ENCODE measurements around the gene KCNN4.
"Not testable (repeated sequence)": the region's sequence is repeated elsewhere in the genome, so short reads cannot be mapped to it uniquely, and the experiment has no call there.

DNA sequence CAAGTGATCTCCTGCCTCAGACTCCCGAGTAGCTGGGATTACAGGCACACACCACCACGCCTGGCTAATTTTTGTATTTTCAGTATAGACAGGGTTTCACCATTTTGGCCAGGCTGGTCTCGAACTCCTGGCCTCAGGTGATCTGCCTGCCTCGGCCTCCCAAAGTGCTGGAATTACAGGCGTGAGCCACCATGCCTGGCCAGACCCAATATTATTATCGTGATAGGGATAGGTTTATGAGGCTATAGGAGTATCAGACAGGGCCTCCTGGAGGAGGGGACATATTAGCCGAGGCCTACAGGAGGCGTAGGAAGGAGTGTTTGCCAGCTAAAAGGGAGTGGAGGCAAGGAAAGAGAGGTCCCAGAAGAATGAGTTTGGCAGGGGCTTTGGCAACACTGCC, 16.1 kb downstream of the KCNN4 start:
- TF ChIP-seq, protein P1, sequence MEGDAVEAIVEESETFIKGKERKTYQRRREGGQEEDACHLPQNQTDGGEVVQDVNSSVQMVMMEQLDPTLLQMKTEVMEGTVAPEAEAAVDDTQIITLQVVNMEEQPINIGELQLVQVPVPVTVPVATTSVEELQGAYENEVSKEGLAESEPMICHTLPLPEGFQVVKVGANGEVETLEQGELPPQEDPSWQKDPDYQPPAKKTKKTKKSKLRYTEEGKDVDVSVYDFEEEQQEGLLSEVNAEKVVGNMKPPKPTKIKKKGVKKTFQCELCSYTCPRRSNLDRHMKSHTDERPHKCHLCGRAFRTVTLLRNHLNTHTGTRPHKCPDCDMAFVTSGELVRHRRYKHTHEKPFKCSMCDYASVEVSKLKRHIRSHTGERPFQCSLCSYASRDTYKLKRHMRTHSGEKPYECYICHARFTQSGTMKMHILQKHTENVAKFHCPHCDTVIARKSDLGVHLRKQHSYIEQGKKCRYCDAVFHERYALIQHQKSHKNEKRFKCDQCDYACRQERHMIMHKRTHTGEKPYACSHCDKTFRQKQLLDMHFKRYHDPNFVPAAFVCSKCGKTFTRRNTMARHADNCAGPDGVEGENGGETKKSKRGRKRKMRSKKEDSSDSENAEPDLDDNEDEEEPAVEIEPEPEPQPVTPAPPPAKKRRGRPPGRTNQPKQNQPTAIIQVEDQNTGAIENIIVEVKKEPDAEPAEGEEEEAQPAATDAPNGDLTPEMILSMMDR (conservative IDR thresholded peaks at IDR 0.05; ENCODE audit: low read depth in 2 of 2): not testable (repeated sequence)
- TF ChIP-seq, protein P2, sequence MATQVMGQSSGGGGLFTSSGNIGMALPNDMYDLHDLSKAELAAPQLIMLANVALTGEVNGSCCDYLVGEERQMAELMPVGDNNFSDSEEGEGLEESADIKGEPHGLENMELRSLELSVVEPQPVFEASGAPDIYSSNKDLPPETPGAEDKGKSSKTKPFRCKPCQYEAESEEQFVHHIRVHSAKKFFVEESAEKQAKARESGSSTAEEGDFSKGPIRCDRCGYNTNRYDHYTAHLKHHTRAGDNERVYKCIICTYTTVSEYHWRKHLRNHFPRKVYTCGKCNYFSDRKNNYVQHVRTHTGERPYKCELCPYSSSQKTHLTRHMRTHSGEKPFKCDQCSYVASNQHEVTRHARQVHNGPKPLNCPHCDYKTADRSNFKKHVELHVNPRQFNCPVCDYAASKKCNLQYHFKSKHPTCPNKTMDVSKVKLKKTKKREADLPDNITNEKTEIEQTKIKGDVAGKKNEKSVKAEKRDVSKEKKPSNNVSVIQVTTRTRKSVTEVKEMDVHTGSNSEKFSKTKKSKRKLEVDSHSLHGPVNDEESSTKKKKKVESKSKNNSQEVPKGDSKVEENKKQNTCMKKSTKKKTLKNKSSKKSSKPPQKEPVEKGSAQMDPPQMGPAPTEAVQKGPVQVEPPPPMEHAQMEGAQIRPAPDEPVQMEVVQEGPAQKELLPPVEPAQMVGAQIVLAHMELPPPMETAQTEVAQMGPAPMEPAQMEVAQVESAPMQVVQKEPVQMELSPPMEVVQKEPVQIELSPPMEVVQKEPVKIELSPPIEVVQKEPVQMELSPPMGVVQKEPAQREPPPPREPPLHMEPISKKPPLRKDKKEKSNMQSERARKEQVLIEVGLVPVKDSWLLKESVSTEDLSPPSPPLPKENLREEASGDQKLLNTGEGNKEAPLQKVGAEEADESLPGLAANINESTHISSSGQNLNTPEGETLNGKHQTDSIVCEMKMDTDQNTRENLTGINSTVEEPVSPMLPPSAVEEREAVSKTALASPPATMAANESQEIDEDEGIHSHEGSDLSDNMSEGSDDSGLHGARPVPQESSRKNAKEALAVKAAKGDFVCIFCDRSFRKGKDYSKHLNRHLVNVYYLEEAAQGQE (IDR thresholded peaks at IDR 0.05; ENCODE audit: unreplicated experiment): not testable (repeated sequence)
